Fibroblast of skin of right biceps (primary cell): ENCODE measurements around the gene OXSM.

Experiments
- DNase-seq: peaks from one replicate; pipeline ENCODE4 v3.0.0-alpha.2; 2013

OXSM gene

DNA sequence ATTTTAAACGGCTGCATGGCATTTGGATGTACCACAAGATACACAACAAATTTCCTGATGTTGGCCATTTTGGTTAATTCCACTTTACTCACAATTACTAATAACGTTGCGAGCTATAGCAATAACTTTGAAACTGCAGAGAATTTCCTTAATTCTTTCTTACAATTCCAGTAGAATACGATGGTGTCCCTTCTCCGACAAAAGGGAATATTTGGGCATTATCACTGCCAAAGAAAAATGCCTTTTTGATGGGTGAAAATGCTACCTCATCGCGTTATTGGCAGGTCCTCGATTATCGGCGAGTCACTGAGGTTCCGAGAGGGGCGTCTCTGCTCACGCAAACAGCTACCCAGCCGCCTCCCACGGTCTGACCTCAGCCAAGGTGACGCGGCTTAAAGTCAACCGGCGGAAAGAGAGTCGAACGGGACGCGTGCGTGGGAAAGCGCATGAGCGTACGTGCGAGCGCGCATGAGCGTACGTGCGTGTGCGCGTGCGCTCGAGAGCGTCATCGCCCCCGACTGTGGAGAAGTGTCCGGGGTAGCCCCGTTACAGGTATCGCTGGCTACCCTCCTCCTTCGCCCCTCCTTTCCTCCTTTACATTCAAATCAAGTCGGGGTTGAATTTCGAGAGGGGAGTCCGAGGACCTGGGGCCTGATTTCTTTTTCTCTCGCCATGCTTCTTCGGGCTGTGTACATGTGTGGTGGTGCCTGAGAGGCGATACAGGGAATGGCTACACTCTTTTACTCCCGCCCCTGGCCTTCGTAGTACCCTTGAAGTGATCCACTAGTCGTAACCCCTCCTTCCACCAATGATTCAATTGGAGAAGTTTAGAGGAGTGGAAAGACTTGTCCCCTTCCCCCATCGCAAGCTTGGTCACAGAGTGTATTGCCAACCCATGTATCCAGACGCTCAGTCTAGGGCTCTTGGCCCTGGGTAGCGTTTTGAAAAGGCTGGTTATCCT, at the start of gene OXSM:
OXSM (plus strand) TSS at position 495 of the 961 bp plus-strand sequence. CDS start 931 bp downstream, outside the sequence.
- peak; percentile 90 for DNase-seq

DNA sequence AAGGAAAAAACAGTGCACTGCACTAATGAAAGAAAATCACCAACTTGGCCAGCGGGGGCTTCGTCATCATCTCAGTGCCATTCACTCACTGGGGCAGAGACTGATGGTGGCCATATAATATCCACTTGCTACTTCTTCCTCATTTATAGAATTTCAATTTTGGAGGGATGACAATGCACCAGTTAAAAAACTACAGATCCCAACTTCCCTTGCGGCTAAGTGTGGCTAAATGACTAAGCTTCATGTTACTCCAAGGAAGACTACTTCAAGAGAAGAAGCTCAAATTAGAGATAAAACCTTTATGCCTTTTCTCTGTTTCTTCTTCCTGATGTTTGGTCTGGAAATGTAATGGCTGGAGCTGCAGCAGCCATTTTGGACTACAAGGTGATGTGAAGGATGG, 45.4 kb upstream of the OXSM start:
- DNase-seq, result no peak

DNA sequence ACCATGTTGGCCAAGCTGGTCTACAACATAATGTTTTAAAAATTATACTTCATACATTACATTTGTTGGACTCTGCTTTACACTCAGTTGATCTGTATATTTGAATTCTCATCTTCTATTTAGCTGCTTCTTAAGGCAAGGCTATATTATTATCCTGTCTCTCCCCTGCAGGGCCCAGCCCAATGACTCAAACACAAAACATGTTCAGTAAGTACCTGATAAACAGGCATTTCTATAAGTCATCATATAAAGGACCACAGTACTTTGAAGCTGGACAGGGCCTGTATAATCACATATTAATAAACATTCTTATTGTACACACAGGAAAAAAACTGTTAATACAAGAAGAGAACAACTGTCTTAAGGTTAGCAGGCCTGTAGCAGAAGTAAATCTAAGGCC, 42.9 kb upstream of the OXSM start:
- DNase-seq, result peak; percentile 3

DNA sequence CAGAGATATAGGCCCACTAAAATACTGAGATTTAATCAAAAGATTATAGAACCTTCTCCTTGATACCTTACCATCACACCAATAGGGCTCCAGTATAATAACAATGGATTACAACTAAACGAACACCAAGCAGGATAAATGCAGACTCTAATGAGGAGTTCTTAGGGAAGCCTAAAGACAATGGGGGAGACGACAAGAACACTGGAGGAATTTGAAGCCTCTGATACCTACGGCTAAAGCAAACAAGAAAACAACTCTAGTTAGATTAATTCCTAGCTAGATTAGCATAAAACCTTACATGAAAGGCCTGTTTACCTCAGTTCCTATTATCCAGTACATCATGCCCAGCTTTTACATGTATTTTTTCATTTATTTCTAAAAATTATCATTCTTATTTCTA, 41.7 kb upstream of the OXSM start:
- no peak for DNase-seq

DNA sequence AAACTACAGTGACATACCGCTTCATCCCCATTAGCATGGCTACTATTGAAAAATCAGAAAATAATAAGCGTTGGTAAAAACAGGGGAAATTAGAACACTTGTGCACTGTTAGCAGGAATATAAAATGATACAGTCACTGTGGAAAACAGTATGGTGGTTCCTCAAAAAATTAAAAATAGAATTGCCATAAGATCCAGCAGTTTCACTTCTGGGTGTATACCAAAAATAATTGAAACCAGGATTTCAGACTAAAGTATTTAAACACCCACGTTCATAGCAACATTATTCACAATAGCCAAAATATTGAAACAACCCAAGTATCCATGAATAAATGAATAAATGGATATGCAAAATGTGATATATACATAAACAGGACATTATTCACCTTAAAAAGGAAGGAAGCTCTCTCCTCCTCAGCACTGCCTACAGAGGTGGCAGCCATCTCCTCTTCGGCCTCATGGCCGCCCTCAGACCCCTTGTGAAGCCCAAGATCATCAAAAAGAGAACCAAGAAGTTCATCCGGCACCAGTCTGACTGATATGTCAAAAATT, 40.8 kb upstream of the OXSM start:
- DNase-seq, result no peak

DNA sequence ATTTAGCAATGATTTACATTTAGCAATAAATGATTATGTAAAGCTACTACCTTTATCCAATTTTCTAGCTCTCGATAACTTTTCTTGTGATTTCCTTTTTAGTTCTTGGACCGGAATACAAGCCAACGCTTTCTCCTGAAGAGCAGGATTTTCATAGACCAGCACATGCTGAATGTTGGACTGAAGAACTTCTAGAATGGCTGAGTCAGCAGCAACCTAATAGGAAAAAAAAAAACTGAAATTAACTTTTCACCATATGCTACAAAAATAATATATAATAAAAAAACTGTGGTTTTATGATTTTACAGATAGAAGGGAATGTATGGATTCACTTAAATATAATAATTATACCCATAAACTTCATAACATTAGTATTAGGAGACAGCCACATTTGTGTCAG, 38.8 kb upstream of the OXSM start:
- no peak for DNase-seq

DNA sequence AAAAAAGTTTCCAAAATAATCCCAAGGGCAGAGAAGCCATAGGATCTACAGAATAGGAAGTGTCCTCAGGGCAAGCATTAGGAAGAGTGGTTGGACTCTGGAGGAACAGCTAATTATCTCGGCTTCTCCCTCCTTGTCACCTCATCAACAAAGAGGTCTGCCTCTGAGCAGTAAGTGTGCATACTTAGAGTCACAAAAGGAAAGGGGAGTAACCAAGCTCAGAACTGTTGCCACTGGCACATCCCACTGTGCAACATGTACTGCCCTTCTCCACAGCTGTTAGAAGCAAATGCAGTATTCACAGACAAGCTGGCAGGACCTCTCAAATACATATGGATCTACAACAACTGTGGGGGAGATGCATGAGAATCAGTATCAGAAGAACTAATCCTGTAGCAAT, 38.2 kb upstream of the OXSM start:
- no peak for DNase-seq

DNA sequence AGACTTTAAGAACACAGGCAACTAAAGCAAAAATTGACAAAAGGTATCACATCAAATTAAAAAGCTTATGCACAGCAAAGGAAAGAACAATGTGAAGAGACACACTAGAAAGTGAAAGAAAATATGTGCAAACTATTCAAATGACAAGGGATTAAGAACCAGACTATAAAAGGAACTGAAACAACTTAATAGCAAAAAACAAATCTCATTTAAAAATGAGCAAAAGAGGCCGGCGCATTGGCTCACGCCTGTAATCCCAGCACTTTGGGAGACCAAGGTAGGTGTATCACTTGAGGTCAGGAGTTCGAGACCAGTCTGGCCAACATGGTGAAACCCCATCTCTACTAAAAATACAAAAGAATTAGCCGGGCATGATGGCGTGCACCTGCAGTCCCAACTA, 21.0 kb upstream of the OXSM start:
- DNase-seq, result no peak

DNA sequence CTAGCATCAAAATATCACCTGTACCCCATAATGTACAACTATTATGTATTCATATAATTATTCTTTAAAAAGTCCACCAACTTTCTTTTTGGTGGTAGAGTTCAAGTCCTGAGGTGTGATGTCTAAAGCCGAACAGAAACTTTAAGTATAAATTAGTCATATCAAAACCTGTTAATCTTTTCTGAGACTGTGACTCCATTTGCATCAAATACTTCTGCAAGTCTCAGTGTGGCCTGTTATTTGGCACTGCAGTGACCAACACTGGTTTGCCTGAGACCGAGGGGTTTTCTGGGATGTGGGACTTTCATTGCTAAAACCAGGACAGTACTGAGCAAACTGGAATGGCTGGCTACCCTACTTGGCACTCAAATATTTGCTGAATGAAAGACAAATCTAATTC, 14.0 kb upstream of the OXSM start:
- DNase-seq, result no peak

DNA sequence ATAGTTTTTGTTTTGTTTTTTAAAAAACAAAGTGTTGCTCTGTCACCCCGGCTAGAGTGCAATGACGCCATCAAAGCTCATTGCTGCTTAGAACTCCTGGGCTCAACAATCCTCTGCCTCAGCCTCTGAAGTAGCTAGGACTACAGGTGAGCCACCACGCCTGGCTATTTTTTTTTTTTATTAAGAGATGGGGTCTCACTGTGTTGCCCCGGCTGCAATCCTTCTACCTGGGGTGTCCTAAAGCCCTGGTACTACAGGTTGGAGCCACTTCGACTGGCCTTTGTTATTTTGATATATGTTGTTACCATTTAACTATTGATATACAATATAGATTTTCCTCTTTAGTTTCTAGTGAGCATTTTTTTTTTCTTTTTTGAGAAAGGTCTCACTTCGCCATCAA, 9.3 kb upstream of the OXSM start:
- no peak for DNase-seq

DNA sequence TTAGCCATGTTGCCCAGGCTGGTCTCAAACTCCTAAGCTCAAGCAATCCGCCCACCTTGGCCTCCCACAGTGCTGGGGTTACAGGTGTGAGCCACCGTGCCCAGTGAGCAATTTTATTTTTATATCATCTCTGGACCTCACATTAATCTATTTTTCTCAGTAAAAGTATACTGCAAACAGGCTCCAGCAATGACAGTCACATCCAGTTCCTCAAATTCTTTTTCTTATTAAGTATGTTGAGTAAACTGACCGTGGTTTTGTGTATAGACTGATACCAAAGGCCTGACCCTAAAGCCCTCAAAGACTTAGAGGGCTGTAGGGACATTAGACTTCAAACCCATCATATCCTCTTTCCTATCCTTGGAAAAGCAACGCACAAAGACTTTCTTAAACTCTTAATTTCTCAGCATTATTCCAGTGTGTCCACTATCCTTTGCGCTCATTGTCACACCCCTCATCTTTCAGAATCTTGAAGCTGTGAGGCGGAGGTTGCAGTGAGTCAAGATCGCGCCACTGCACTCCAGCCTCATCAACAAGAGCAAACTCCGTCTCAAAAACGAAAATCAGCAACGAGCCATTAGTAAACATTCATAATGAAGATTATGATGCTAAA, 8.6 kb upstream of the OXSM start:
- DNase-seq, result no peak

DNA sequence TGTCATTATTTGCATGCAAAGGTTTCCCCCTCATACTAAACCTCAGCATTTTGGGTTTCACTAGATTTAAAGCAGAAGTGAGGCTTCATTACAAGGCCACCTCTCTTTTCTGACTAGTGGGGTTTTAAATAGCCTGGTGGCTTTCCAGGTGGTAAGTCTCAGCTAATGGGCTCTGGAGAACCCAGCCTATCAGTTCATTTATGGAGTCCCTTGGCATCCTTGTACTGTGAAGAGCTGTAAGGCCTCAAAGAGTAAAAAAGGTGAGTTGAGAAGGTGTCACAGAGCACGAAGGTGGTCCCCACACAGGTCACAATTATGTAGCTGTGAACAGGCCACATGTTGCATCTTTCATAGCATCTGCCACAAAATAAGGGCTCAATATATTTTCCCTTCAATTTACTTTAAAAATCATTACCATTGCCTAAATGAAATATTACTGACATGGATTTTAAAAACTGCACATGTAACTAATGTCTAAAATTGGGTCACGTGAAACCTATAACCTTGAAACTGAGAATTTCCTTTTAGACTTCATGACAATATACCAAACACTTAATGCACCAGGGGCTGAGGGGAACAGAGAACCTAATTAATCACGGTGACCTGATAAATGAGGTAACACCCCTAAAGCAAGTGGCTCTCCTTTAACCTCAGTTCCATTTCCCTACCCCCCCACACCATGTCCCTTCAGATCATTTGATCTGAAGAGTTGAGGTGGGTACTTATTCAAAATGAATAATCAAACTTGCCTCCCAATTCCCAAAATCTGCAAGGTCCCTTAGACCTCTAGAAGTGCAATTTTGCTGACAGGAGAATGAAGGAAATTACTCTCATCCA, 7.9 kb upstream of the OXSM start:
- no peak for DNase-seq

DNA sequence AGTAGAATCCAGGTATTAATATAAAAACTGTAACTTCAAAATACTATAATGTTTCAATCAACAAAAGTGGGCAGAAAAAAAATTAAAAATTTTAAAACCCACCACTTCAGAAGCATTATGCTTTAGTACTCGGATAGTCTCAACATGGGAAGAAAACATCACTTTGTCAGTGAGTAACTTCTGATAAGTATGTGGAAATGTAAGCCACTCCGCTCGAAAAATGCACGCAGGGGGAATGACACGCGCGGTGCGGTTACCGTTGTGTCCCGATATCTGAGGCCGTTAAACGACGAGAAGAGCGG, 7.3 kb upstream of the OXSM start:
- no peak for DNase-seq

DNA sequence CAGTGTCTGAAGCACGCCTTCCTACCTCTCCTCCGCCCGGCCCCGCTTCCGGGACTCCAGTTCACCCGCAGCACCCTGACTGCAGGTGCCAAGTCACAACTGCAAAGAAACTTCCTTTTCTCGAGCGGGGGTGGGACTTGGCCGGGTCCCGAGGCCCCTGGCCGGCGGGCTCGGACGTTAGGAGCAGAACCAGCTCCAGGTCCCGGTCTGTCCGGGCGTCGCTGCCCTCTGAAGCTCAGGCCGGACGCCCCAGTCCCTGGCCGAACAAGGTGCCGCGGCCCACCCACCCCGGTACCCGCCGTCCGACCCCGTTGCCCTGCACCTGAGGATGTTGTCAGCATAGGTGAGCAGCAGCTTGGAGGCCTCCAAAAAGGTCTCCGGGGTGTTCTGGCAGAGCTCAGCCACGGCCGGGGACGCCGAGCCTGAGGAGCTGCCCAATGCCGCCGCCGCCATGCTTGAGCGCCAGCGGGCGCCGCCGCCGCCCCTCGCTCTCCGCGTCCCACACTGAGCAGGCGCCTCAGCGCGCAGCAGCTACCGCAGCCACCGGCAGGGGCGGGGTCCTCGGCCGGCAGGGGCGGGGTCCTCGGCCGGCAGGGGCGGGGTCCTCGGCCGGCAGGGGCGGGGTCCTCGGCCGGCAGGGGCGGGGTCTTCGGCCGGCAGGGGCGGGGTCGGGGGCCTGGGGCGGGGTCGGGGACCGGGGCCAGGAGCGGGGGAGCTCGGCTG, 6.8 kb upstream of the OXSM start, which contains the start of gene NGLY1:
NGLY1 (minus strand) TSS at position 506 of the 723 bp plus-strand sequence; CDS start at position 453, 53 bp downstream.
- DNase-seq, result peak; percentile 82

DNA sequence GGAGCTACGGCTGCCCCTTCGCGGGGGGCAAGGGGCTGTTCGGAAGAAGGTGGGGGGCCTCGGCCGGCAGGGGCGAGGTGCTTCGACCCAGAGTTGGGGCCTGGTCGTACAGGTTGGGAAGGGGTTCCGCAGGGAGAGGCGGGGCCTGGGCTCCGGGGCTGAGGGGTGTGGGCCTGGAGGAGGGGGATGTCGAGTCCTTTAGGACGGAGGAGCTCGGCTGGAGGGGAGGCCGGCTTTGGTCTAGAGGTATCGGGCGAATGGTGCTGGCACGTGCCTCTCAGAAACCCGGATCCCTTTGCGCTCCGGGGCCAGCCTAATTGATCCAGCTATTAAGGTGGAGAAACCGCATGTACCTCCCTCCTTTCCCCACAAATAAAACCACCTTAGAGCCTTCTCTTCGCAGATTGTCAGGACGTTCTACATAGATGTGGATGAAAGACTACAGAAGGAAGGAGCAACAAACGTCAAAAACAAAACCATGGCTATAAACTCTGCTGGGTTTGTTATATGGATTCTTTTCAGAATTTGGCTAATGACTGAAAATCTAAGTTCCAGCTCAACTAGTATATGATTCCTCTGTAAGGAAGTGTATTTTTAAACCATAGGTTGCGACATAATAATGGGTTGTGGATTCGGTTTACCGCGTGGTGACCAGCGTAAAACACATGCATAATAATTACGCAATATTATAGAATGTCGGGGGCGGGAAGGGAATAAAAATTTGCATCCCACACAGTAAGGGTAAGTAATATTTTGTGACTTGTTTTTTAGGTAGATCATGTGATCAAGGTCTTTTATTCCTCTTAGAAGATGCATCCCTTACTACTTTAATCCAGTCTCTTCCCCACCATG, 6.0 kb upstream of the OXSM start:
- DNase-seq, result peak; percentile 32

DNA sequence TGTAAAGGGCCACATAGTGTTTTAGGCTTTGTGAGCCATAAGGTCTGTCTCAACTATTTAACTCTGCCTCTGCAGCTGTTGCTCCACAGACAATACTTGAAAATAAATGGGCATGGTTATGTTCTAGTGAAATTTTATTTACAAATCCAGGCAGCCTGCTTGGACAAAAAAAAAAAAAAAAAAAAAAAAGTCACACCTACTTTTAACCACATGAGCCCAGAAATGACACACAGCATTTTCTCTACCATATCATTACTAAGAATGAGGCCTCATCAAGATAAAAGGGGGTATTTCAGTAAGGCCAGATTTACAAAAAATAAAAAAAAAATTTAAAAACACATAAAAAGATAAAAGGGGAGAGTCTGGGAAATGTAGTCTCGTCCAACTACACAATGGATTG, 4.9 kb upstream of the OXSM start:
- no peak for DNase-seq

DNA sequence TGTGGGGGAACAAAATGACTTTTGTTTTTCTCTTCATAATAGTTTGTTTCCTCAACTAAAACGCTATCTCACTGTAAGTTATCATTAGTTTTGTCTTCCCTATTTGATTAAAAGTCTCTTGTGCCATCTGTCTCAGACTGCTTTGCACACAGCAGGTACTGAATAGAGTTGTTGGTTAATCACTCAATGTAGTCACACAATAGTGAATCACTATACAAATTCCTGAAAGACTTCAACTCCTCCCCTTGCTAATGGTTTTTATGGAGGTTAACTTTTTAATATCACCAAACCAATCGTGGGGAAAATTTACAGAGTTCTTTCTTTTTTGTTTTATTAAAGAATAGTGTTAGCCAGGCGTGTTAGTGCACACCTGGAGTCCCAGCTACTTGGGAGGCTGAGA, 4.1 kb upstream of the OXSM start:
- DNase-seq, result no peak

DNA sequence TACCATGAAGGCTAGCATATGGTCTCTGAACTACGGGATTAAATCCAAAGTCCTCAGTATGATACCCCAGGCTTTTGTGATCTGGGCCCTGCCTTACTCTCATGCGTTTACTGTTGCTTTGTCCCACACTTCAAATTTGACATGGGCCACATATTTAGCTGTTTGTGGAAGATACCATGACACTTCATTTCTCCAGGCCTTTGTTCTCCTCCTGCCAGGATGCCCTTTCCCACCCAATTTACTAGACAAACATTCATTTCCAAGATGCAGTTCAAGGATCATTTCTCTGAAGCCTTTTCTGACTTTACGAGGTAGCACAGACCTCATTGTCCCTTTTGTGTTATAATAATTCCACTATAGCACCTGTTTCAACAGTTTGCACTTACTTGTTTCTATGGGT, 2.2 kb upstream of the OXSM start:
- no peak for DNase-seq

DNA sequence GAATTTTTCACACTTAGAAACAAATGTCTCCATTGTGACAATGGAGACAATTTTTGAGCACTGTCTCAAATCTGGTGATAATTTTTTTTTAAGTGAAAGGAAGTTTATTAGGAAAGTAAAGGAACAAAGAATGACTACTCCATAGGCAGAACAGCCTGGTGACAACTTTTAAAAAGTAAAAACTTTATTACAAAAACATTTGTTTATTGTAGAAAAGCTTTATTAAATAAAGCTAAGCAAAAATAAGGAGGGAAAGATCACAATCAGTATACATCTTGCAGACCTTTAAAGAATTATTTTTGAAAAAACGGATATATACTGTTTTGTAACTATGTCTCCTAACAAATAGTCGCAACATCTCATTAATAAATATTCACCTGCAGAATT, 688 bp upstream of the OXSM start:
- no peak for DNase-seq

DNA sequence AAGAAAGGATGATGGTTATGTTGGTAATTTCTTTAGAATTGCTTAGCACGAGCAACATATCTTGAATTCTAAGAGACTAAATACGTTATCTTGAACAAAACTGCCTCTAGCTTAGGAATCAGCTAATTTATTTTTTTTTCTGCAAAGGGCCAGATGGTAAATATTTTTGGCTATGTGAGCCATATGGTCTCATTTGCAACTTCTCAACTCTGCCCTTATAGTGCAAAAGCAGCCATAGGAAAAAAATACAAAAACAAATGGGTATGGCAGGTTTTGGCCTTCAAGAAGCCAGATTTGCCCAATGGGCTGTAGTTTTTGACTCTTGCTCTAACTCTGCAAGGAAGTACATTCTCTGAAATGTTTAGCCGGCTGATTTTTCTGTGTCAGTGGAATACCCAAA, 11.9 kb downstream of the OXSM start:
- no peak for DNase-seq

DNA sequence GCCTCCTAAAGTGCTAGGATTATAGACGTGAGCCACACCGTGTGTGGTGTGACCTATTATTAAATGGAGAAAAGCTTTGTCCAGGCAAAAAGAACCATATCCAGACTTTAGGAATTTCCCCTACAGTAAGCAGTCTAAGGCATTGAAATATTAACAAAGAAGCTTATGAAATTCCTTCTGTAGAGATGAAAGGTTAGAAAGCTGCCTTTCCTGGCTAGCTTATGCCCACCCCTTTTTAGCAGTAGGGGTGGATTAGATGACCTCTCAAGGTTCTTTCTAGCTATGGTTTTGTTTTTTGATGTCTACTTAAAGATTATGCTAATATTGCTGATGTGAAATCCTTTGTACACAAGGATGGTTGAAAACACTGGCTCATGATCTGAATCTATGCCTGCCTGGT, 13.9 kb downstream of the OXSM start:
- DNase-seq, result no peak

DNA sequence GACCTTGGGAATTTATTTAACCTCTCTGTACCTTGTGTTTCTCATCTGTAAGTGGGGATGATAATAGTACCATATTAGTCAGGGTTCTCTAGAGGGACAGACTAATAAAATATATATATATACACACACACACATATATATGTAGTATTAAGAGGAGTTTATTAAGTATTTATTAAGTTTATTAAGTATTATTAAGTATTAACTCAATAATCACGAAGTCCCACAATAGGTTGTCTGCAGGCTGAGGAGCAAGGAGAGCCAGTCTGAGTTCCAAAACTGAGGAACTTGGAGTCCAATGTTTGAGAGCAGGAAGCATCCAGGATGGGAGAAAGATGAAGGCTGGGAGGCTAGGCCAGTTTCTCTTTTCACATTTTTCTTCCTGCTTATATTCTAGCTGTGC, 14.8 kb downstream of the OXSM start:
- DNase-seq, result no peak
